Stimulated activated CD4-positive, alpha-beta T cell treated with anti-CD3 and anti-CD28 coated beads, TNF-alpha, amount 100 ng/mL, for 24 hours (primary cell): ENCODE results near the gene NSUN7.
A peak's percentile ranks its signal among the peaks of the same experiment; 100 is the strongest.

ENCODE experiments used
- DNase-seq, 3 experiments: peaks; one replicate each; pipeline ENCODE4 v3.0.0-alpha.2; 2020; ENCODE audit warnings: low read depth in 3 of 3

The NSUN7 gene

DNA sequence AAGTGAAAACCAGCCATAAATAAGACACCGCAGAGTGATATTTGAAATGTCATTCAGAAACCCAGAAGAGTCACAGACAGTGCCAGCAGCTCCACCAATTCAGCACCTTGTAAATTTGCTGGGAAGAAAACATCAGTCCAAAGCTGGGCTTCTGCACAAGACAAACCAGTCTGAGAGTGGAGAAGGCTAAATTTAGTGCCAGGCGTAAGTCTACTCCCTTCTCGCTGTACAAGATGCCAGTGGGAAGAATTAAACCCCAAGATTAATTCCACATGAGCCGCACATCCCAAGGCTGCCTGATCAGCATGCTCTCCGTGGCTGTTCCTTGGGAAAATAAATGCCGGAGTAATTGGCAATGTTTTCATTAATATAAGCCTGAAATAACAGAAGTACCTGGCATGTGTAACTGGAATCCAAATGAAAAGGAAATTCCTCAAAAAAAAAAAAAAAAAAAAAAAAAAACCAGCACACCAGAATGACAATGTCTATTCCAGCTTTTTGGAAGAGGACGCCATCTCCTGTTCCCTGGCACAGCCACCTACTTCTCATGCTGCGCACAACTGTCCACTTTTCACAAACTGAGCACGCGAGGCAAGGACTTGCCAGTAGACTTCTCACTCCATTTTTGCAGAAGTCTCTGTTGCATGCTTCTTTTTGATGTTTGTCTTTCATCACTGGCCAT, 95.5 kb downstream of the NSUN7 start:
- DNase-seq, result no peak

GRCh38 chr4:40846532-40846931, 96.8 kb downstream of the NSUN7 start:
- no peak for DNase-seq

DNA sequence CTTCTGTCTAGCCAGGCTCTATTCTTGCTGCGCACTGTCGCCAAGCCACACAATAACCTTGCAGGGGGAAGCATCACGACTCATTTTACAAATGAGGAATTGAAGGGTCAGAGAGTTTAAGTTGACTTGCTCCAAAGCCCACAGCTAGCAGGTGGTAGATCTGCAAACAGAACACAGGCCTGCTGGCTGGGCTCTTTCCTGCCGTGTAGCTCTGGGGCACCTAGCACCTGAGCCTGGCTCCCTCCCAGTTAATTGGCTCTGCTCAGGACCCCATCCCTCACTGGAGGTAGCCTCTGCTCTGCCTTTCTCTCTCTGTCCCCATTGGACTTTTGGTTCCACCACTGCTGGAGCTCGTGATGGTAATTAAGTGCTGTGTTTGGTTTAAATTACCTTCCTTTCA, 98.5 kb downstream of the NSUN7 start:
- DNase-seq, result no peak

- DNase-seq, result no peak
These were observed 99.2 kb downstream of the NSUN7 start for GRCh38 chr4:40848940-40849339.

DNA sequence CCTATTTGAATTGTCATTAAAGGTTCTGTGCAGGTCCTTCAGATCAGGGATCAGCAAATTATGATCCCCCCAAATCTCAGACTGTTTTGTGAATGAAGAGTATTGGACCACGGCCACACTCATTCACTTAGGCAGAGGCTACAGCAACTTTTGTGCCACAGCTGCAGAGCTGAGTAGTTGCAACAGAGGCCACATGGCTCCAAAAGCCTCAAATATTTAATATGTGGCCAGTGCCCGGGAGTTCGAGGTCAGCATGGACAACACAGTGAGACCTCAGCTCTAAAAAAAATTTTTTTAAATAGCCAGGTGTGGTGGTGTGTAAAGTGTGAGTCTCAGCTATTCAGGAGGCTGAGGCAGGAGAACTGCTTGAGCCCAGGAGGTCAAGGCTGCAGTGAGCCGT, 100.7 kb downstream of the NSUN7 start:
- DNase-seq, result no peak

DNA sequence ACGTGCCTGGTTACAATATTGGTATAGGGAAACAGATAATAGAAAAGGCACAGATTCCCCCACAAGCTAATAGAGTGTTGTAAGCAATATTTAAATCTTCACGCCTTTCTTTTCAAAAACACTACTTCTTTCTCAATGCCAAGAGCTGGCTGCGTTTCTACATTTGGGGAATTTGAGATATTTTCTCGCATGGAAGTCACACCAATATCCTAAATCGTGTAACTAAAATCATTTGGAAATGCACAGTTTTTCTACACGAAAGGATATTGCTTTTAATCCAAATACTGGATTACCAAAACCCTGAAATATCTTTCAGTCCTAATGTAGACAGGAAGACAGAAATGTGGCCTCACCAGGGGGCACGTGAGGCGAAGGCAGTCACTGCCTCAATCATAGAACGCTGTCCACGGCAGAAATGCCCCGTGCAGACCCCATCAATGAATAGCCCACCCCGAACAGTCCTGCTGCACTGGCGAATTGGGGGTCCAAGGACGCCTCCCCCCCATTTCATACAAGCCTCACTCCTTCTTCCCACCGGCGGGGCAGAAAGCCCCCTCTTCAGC, 106.6 kb downstream of the NSUN7 start:
- DNase-seq, result no peak

DNA sequence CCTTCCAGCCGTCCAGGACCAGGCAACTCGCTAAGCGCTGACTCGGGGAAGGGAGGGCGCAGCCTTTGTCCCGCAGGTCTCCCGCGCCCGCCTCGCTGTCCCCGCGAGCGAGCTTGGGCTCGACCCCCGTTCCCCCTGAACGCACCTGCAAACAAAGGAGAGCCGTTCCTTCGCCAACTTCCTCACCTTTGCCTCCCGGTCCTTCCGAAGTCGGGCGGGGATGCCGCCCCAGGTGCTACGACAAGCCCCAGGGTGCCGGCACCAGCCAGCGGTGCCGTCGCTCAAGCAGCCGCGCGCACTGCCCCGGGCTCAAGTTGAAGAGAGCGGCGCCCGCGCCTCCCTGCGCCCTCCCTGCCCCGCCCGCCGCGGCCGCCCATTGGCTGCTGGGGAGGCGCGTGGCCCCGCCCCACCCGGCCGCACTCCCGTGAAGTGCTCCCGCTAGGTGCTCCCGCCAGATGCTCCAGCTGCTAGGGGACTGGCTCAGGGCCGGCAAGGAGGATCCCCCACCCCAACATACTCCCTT, 107.1 kb downstream of the NSUN7 start:
- DNase-seq, result peak; percentile 13 to 65 (median 40)

DNA sequence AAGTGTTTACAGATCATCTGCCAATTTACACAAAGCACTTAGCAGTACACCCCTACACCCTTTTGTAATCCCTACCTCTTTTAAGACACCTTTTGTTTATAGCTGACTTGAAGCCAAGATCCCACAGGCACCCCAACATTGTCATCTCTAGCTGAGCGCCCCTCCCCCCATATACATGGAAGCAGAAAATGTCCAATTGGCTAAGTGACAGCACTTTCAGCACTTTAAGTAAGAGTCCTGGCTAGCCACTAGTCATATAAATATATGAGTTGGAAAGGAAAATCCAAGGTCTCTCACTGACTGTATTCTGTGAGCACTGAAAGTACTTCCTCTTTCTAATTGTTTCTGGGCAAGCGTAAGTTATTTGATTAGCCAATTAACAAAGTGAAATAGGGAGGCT, 108.2 kb downstream of the NSUN7 start:
- no peak for DNase-seq

DNA sequence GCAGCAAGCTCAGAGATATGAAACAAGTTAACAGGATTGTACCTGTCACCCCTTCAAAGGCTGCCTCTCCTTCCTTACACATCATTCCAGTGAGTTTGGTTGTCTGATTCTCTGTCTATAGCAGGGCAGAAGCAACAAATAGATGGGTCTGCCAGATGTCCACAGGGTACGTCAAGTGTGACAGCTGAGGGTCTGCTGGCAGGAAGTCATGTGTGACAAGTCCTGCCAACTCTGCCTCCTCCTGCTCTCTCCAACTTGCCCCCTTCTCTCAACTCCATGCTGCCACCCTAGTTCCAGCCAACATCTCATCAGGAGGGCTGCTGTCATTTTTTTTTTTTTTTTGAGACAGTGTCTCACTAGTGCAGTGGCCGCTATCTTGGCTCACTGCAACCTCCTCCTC, 109.2 kb downstream of the NSUN7 start:
- no peak for DNase-seq
